GM20000 (cell line): ENCODE data around the gene PLD1.
"Not testable (repeated sequence)": the region's sequence is repeated elsewhere in the genome, so short reads cannot be mapped to it uniquely, and the experiment has no call there.

Experiments
- DNase-seq: peaks from one replicate; pipeline ENCODE4 v3.0.0; 2012; ENCODE audit warnings: low spot score
- CTCF ChIP-seq: IDR thresholded peaks from 2 replicates; pipeline ENCODE4 v1.5.1; 2012; ENCODE audit warnings: mild to moderate bottlenecking, control low read depth; ENCODE audit errors: extremely low read depth, missing control alignments

The PLD1 gene

DNA sequence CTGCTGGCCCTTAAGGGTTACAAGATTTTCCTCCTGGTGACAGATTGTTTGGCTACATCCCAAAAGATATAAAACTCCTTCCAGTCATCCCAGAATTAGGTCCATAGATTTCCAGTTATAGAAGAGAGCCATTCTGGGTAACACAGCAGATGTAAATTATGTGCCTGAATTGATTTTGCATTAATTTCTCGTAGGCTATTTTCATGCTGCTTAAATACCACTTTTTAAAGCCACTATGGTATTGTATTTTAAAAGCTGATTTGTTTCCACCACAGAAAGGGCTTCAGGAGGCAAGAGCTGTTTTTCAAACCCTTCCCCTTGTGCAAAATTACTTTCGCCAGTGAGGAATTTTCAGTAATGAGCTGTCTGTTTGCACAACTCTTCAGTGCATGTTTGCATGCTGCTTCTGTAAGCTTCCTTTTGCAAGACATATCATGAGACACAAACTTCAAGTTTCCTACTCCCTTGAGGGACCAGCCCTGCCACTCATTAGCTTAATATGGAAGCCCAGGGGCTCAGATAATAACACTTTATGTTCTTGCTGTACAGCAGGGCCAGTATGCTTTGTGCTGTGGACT, 244.7 kb downstream of the PLD1 start:
- TF ChIP-seq CTCF = no peak
- no peak for DNase-seq

- no peak for DNase-seq
- TF ChIP-seq CTCF = no peak
These were observed 245.4 kb downstream of the PLD1 start for GRCh38 chr3:171564748-171565480.

- TF ChIP-seq CTCF = no peak
- no peak for DNase-seq
These were observed 247.0 kb downstream of the PLD1 start for GRCh38 chr3:171563298-171563697.

DNA sequence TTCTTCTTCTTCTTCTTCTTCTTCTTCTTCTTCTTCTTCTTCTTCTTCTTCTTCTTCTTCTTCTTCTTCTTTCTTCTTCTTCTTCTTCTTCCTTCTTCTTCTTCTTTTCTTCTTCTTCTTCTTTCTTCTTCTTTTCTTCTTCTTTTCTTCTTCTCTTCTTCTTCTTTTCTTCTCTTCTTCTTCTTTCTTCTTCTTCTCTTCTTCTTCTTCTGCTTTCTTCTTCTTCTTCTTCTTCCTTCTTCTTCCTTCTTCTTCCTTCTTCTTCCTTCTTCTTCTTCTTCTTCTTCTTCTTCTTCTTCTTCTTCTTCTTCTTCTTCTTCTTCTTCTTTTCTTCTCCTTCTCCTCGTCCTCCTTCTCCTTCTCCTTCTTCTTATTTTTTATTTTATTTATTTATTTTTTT, 247.8 kb downstream of the PLD1 start:
- DNase-seq = not testable (repeated sequence)

GRCh38 chr3:171561596-171562323, 248.5 kb downstream of the PLD1 start:
- no peak for TF ChIP-seq CTCF
- peak; percentile 40 for DNase-seq

- no peak for DNase-seq
- no peak for TF ChIP-seq CTCF
These were observed 250.7 kb downstream of the PLD1 start for GRCh38 chr3:171559586-171559985.

GRCh38 chr3:171558188-171558696, 252.0 kb downstream of the PLD1 start:
- no peak for DNase-seq
- no peak for TF ChIP-seq CTCF

- no peak for DNase-seq
- no peak for TF ChIP-seq CTCF
These were observed 253.1 kb downstream of the PLD1 start for GRCh38 chr3:171557173-171557572.
